Duodenal mucosa (tissue), 2 donors: ENCODE results near the gene MDH1.

Experiments
- H3K27ac ChIP-seq: one replicate; pipeline ENCODE4 v1.7.0; 2013; ENCODE audit warnings: low read depth, low read length
- H3K27me3 ChIP-seq, 2 donors: one replicate each; pipeline ENCODE4 v1.7.0; 2013; ENCODE audit warnings: low read length in 2 of 2, control low read depth in 1 of 2; ENCODE audit not compliant: insufficient read depth in 2 of 2, control insufficient read depth in 1 of 2
- H3K36me3 ChIP-seq, 2 donors: one replicate each; pipeline ENCODE4 v1.7.0; 2013; ENCODE audit warnings: low read length in 2 of 2, control low read depth in 1 of 2; ENCODE audit not compliant: insufficient read depth in 2 of 2, control insufficient read depth in 1 of 2
- H3K4me1 ChIP-seq, 2 donors: one replicate each; pipeline ENCODE4 v1.7.0; 2013; ENCODE audit warnings: low read length in 2 of 2, control low read depth in 1 of 2; ENCODE audit not compliant: insufficient read depth in 2 of 2, control insufficient read depth in 1 of 2
- H3K4me3 ChIP-seq, 2 donors: one replicate each; pipeline ENCODE4 v1.7.0; 2013; ENCODE audit warnings: low read length in 2 of 2, low read depth in 1 of 2
- H3K9ac ChIP-seq, 2 donors: one replicate each; pipeline ENCODE4 v1.7.0; 2013; ENCODE audit warnings: low read length in 2 of 2, low read depth in 1 of 2
- H3K9me3 ChIP-seq, 2 donors: one replicate each; pipeline ENCODE4 v1.7.0; 2013; ENCODE audit warnings: low read length in 2 of 2, control low read depth in 1 of 2; ENCODE audit not compliant: control insufficient read depth in 1 of 2

The MDH1 gene

DNA sequence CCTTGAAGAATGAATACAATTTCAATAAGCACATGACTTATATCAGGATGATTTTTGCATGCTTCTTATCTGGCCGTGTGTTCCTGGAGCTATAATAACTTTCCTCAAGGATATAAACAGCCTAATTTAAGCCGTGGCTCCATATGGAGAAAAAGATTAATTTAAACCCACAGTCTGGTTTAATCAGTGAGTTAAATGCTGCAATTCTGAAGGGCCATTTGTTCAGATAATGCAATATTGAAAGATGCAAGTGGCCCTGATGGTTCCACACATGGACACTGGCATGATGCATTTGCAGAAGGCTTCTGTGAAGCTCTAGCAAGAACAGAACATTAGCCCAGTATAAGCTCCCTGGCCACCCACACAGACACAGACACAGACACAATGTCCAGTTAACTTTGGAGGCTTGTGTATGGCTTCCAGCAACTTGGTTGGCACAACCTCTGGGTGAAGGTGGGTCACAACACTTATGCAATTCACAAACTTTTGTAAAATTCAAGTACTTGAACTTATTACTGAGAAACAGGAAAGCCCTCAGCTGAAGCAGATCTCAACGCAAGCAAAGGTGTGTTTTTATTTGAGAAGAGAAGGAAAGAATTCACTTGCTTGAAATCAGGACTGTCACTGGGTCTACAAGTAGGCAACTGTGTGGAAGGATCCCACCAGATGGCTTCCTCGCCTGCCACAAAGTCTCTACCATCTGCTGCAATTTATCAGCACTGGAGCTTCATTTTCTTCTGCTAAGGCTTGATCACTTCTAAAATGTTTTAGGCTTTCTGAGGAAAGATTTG, 63.3 kb downstream of the MDH1 start:
- Histone ChIP-seq H3K4me3 (no peak overlapping the region), H3K9ac (no peak overlapping the region), H3K4me1 (no peaks in the 10 kb centered on the region), H3K36me3 (no peaks in the 10 kb centered on the region), H3K27ac (no peak overlapping the region), H3K27me3 (no peaks in the 10 kb centered on the region), H3K9me3 (no peaks in the 10 kb centered on the region)

DNA sequence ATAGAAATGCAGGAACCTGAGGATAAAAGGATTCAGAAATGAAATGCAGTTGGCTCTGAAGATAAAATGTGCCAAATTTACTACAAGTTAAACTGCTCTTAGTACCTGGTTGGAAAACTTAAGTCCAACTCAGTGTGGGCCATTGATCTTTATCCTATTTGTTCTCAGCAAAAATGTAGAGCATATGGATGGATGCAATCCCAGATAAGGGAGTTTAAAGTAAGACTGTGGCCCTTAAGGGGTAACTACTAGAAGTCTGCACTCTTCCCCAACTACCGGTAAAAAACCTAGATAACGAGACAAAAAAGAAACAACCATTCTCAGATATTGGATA, 63.9 kb downstream of the MDH1 start:
- no peaks in the 10 kb centered on the region for H3K27me3 ChIP-seq
- H3K9ac ChIP-seq = no peak overlapping the region
- no peaks in the 10 kb centered on the region for H3K4me1 ChIP-seq
- no peak overlapping the region for H3K4me3 ChIP-seq
- H3K9me3 ChIP-seq = no peaks in the 10 kb centered on the region
- H3K27ac ChIP-seq = no peak overlapping the region
- no peaks in the 10 kb centered on the region for H3K36me3 ChIP-seq

DNA sequence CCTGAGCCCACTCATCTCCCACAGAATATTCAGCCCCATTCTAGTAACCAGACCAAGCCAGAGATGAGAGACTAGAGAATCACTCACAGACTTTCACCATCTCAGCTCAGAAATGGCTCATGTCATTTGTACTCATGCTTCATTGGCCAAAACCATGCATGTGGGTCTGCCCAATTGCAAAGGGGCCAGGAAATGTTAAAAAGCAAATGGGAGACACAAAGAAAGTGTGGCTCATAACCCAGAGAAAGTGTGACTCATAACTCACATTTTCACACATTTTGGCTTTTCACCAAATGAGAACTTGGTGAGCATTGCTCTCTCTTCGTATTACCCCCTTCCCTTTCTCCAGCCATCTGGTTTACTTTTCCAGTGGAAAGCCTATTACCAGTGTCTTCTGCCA, 66.2 kb downstream of the MDH1 start:
- no peaks in the 10 kb centered on the region for H3K36me3 ChIP-seq
- H3K9ac ChIP-seq = no peak overlapping the region

More for the DNA sequence above, 66.2 kb downstream of the MDH1 start:
- Histone ChIP-seq H3K27me3 (no peaks in the 10 kb centered on the region), H3K9me3 (no peaks in the 10 kb centered on the region), H3K4me1 (no peaks in the 10 kb centered on the region), H3K4me3 (no peak overlapping the region), H3K27ac (no peak overlapping the region)
